Neuron (in vitro differentiated cells): Measurements from ENCODE around the gene CROCC.
"Not testable (repeated sequence)": the region's sequence is repeated elsewhere in the genome, so short reads cannot be mapped to it uniquely, and the experiment has no call there.

Experiments used
- H2AFZ ChIP-seq: one replicate; pipeline ENCODE4 v1.6.1; 2013; ENCODE audit warnings: low read depth, mild to moderate bottlenecking, inconsistent platforms, low read length, moderate library complexity
- H3K27me3 ChIP-seq: one replicate; pipeline ENCODE4 v1.6.1; 2013; ENCODE audit warnings: low read length; ENCODE audit not compliant: insufficient read depth
- H3K36me3 ChIP-seq: one replicate; pipeline ENCODE4 v1.6.1; 2013; ENCODE audit warnings: low read length; ENCODE audit not compliant: insufficient read depth
- H3K4me1 ChIP-seq: one replicate; pipeline ENCODE4 v1.6.1; 2013; ENCODE audit warnings: low read length; ENCODE audit not compliant: insufficient read depth
- H3K4me3 ChIP-seq: 2 replicates; pipeline ENCODE4 v1.5.1; 2013; ENCODE audit warnings: mild to moderate bottlenecking, low read length, moderate library complexity
- H3K9me3 ChIP-seq: one replicate; pipeline ENCODE4 v1.6.1; 2013; ENCODE audit warnings: low read length

Gene CROCC

DNA sequence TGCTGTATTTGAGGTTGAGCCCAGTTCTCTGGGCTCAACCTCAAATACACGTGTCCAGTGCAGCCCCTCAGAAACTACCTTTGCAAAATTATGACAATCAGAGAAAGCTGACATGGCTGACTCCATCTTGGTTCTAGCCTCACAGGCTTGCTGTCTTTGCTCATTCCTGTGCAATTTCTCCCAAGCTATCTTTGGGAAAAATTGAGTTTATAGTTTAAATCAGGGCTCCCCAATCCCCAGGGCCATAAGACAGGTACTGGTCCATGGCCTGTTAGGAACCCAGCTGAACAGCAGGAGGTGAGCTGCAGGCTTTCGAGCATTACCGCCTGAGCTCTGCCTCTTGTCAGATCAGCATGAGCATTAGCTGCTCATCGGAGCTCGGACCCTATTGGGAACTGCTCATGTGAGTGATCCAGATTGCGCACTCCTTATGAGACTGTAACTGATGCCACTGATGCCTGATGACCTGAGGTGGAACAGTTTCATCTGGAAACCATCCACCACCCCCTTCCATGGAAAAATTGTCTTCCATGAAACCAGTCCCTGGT, 28.7 kb upstream of the CROCC start:
- not testable (repeated sequence) for H3K9me3 ChIP-seq, H3K4me1 ChIP-seq, H3K4me3 ChIP-seq, H3K36me3 ChIP-seq, H2AFZ ChIP-seq, H3K27me3 ChIP-seq

GRCh38 chr1:16893796-16894195, 27.9 kb upstream of the CROCC start:
- not testable (repeated sequence) for H3K4me1 ChIP-seq, H3K9me3 ChIP-seq, H3K27me3 ChIP-seq

GRCh38 chr1:16894338-16894737, 27.4 kb upstream of the CROCC start:
- not testable (repeated sequence) for H2AFZ ChIP-seq, H3K36me3 ChIP-seq, H3K4me3 ChIP-seq, H3K9me3 ChIP-seq, H3K27me3 ChIP-seq, H3K4me1 ChIP-seq

More at GRCh38 chr1:16893796-16894195, 27.9 kb upstream of the CROCC start:
- not testable (repeated sequence) for H2AFZ ChIP-seq, H3K36me3 ChIP-seq, H3K4me3 ChIP-seq

- H3K36me3 ChIP-seq, H3K4me1 ChIP-seq, H2AFZ ChIP-seq, H3K9me3 ChIP-seq, H3K27me3 ChIP-seq: not testable (repeated sequence)
- H3K4me3 ChIP-seq, result peak overlapping the region; percentile 57
Measured at GRCh38 chr1:16895233-16895597, 26.5 kb upstream of the CROCC start.

GRCh38 chr1:16895598-16896315, 26.0 kb upstream of the CROCC start, which contains the start of gene RNU1-2:
TSS of gene RNU1-2 (plus strand) at chr1:16895980.
- H3K4me3 ChIP-seq, result peak within 1 kb of the TSS; percentile 57
- H3K9me3 ChIP-seq, H3K4me1 ChIP-seq, H3K36me3 ChIP-seq, H3K27me3 ChIP-seq, H2AFZ ChIP-seq: not testable (repeated sequence)

GRCh38 chr1:16896316-16897055, 25.2 kb upstream of the CROCC start:
- peak overlapping the region; percentile 30 for H3K4me3 ChIP-seq
- H2AFZ ChIP-seq, H3K27me3 ChIP-seq, H3K4me1 ChIP-seq, H3K9me3 ChIP-seq, H3K36me3 ChIP-seq: not testable (repeated sequence)

DNA sequence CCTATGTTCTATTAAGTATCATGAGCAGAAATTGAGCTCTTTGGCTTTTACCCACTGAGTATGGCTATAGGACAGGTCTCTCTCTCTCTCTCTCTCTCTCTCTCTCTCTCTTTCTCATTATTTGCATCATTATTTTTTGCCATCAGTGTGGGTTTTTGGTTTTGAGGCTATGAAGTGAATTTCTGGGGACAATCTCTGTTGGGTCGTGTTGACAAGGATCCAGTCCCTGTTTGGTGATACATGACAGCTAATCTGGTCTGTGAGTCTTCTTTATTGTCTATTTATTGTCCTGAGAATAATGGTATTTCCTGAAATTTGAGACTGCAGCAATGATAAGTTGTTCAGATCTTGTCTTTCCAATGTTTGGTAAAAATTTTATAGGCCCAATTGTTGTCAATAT, 24.1 kb upstream of the CROCC start:
- H3K27me3 ChIP-seq, H3K4me3 ChIP-seq, H3K9me3 ChIP-seq, H2AFZ ChIP-seq, H3K4me1 ChIP-seq, H3K36me3 ChIP-seq: not testable (repeated sequence)

- not testable (repeated sequence) for H3K4me1 ChIP-seq, H3K9me3 ChIP-seq, H3K4me3 ChIP-seq, H3K36me3 ChIP-seq, H2AFZ ChIP-seq, H3K27me3 ChIP-seq
Measured at GRCh38 chr1:16898298-16898697, 23.4 kb upstream of the CROCC start.

- H3K4me3 ChIP-seq, H3K9me3 ChIP-seq, H2AFZ ChIP-seq, H3K4me1 ChIP-seq, H3K36me3 ChIP-seq, H3K27me3 ChIP-seq: not testable (repeated sequence)
Measured at GRCh38 chr1:16899020-16899419, 22.7 kb upstream of the CROCC start.

DNA sequence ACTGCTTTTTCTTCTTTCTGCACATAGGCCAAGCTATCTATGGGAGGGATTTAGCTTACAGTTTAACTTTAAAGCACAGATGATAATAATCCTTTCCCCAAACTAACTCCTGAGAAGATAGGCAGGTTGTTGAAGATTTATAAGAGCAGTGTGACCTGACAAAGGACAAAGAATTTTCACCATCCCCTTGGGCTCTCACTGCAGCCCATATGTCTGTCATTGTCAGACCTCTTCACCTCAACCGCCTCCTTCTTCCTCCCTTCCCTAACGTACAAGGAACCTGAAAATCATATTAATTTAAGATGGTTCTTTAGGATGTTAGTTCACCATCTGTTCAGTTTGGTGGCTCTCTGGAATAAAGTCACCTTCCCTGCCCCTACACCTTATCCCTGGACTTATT, 21.0 kb upstream of the CROCC start:
- H3K36me3 ChIP-seq, result no peaks in the 10 kb centered on the region
- H3K9me3 ChIP-seq, result no peaks in the 10 kb centered on the region
- no peaks in the 10 kb centered on the region for H3K27me3 ChIP-seq
- H3K4me1 ChIP-seq, result peaks cover 14% of the 10 kb centered on the region
- H3K4me3 ChIP-seq, result no peak overlapping the region
- no peak overlapping the region for H2AFZ ChIP-seq

GRCh38 chr1:16901371-16901770, 20.4 kb upstream of the CROCC start:
- H2AFZ ChIP-seq, H3K4me3 ChIP-seq, H3K9me3 ChIP-seq, H3K27me3 ChIP-seq, H3K36me3 ChIP-seq: not testable (repeated sequence)
- peaks cover 19% of the 10 kb centered on the region for H3K4me1 ChIP-seq

GRCh38 chr1:16903054-16903453, 18.7 kb upstream of the CROCC start:
- no peaks in the 10 kb centered on the region for H3K9me3 ChIP-seq
- peaks cover 20% of the 10 kb centered on the region for H3K4me1 ChIP-seq
- H2AFZ ChIP-seq, result no peak overlapping the region
- H3K4me3 ChIP-seq, result no peak overlapping the region
- H3K36me3 ChIP-seq, result no peaks in the 10 kb centered on the region
- H3K27me3 ChIP-seq, result no peaks in the 10 kb centered on the region

GRCh38 chr1:16903458-16903796, 18.3 kb upstream of the CROCC start:
- Histone ChIP-seq H2AFZ (no peak overlapping the region), H3K9me3 (no peaks in the 10 kb centered on the region), H3K36me3 (no peaks in the 10 kb centered on the region), H3K4me1 (peaks cover 20% of the 10 kb centered on the region), H3K4me3 (no peak overlapping the region), H3K27me3 (no peaks in the 10 kb centered on the region)
